Liver (tissue), 9 donors: ENCODE results near the gene CARMIL3. TPM values are rescaled to one million over a fixed set of nuclear protein-coding genes. Genes with fewer than 3 reads are reported as not detected.

Experiments
- DNase-seq: peaks from one replicate; pipeline ENCODE4 v3.0.0-alpha.2; 2017; ENCODE audit warnings: low spot score
- H3K27ac ChIP-seq, 2 donors: one replicate each; pipeline ENCODE4 v1.7.0; 2013; ENCODE audit warnings: inconsistent platforms in 2 of 2, low read length in 2 of 2, control low read depth in 1 of 2, low read depth in 1 of 2, mild to moderate bottlenecking in 1 of 2
- H3K27me3 ChIP-seq, 4 donors: one replicate each; pipeline versions ENCODE4 v1.6.1 to v1.7.0; 2013; ENCODE audit warnings: low read length in 3 of 4, inconsistent platforms in 1 of 4, mild to moderate bottlenecking in 1 of 4, moderate library complexity in 1 of 4; ENCODE audit not compliant: control insufficient read depth in 4 of 4, insufficient read depth in 4 of 4
- H3K36me3 ChIP-seq, 4 donors: one replicate each; pipeline versions ENCODE4 v1.6.1 to v1.7.0; 2013; ENCODE audit warnings: low read length in 3 of 4, mild to moderate bottlenecking in 3 of 4, low read depth in 1 of 4, moderate library complexity in 1 of 4; ENCODE audit not compliant: control insufficient read depth in 4 of 4, insufficient read depth in 3 of 4
- H3K4me1 ChIP-seq, 4 donors: one replicate each; pipeline versions ENCODE4 v1.6.1 to v1.7.0; 2013; ENCODE audit warnings: low read length in 3 of 4, mild to moderate bottlenecking in 3 of 4, moderate library complexity in 1 of 4; ENCODE audit not compliant: control insufficient read depth in 4 of 4, insufficient read depth in 4 of 4
- H3K4me3 ChIP-seq, 3 donors: one replicate each; pipeline versions ENCODE4 v1.6.1 to v1.7.0; 2013; ENCODE audit warnings: low read length in 3 of 3, control low read depth in 1 of 3, low read depth in 1 of 3, mild to moderate bottlenecking in 1 of 3
- H3K9ac ChIP-seq, 2 donors: one replicate each; pipeline ENCODE4 v1.7.0; 2013; ENCODE audit warnings: low read length in 2 of 2, mild to moderate bottlenecking in 2 of 2, moderate library complexity in 2 of 2, control low read depth in 1 of 2, low read depth in 1 of 2
- H3K9me3 ChIP-seq, 4 donors: one replicate each; pipeline versions ENCODE4 v1.6.1 to v1.7.0; 2013; ENCODE audit warnings: low read length in 3 of 4; ENCODE audit not compliant: control insufficient read depth in 4 of 4
- EGR1 ChIP-seq, 2 donors: IDR thresholded peaks; 2 replicates each; pipeline ENCODE4 v1.6.1; 2016 to 2018; ENCODE audit warnings: antibody characterized with exemption in 2 of 2, low read depth in 2 of 2
- FOXA2 ChIP-seq: IDR thresholded peaks from 2 replicates; pipeline ENCODE4 v1.6.1; 2016; ENCODE audit warnings: antibody characterized with exemption
- HNF4A ChIP-seq, 2 donors: conservative IDR thresholded peaks; 2 replicates each; pipeline ENCODE4 v1.6.1; 2016; ENCODE audit warnings: antibody characterized with exemption in 2 of 2, mild to moderate bottlenecking in 2 of 2
- HNF4G ChIP-seq: IDR thresholded peaks from 2 replicates; pipeline ENCODE4 v1.6.1; 2016; ENCODE audit warnings: antibody characterized with exemption
- JUND ChIP-seq, 2 donors: IDR thresholded peaks; 2 replicates each; pipeline ENCODE4 v1.6.1; 2016; ENCODE audit warnings: antibody characterized with exemption in 2 of 2
- NR2F2 ChIP-seq: IDR thresholded peaks from 2 replicates; pipeline ENCODE4 v1.6.1; 2016; ENCODE audit warnings: antibody characterized with exemption
- RAD21 ChIP-seq, 2 donors: IDR thresholded peaks; 2 replicates each; pipeline ENCODE4 v1.6.1; 2016; ENCODE audit warnings: antibody characterized with exemption in 2 of 2, mild to moderate bottlenecking in 2 of 2
- RXRA ChIP-seq, 2 donors: IDR thresholded peaks; 2 replicates each; pipeline ENCODE4 v1.6.1; 2017 to 2018; ENCODE audit warnings: antibody characterized with exemption in 2 of 2, mild to moderate bottlenecking in 1 of 2
- SP1 ChIP-seq: IDR thresholded peaks from 2 replicates; pipeline ENCODE4 v1.6.1; 2018; ENCODE audit warnings: antibody characterized with exemption, mild to moderate bottlenecking
- TAF1 ChIP-seq: conservative IDR thresholded peaks from 2 replicates; pipeline ENCODE4 v1.6.1; 2016; ENCODE audit warnings: antibody characterized with exemption, mild to moderate bottlenecking
- WGBS: extraction: QIAGEN DNeasy Blood & Tissue Kit; methylation state at CpG from one replicate; pipeline ENCODE4 v1.1.7; 2013; 5-methylcytosine and 5-hydroxymethylcytosine counted together
- polyA plus RNA-seq, 2 donors: library from polyadenylated mRNA; stranded (reverse) in 1 of 2; unstranded in 1 of 2; fragments of 200-250 nt in 1 of 2; fragments of >200 nt in 1 of 2; fragmentation: Nextera tagmentation in 1 of 2; extraction: Ambion mirVana in 1 of 2; gene quantifications; one replicate each; pipeline versions ENCODE4 v1.2.1 to v1.2.3, GENCODE V29; 2013 to 2015
- total RNA-seq, 2 donors: library from RNA; depleted of rRNA; stranded (reverse); fragments of >200 nt; gene quantifications; one replicate each; pipeline ENCODE4 v1.2.3, GENCODE V29; 2014
- TF ChIP-seq, protein P1 (sequence below): IDR thresholded peaks from 2 replicates; pipeline ENCODE4 v1.6.1; 2016; ENCODE audit warnings: antibody characterized with exemption
- TF ChIP-seq, protein P2 (sequence below): IDR thresholded peaks from 2 replicates; pipeline ENCODE4 v1.6.1; 2016; ENCODE audit warnings: antibody characterized with exemption
- TF ChIP-seq, protein P3 (sequence below): IDR thresholded peaks from 2 replicates; pipeline ENCODE4 v1.6.1; 2016; ENCODE audit warnings: antibody characterized with exemption, mild to moderate bottlenecking
- TF ChIP-seq, protein P4 (sequence below): fragments of 150-350 bp; IDR thresholded peaks from 2 replicates; pipeline ENCODE4 v1.5.1; 2017; ENCODE audit warnings: improper control_type of control experiment, low read depth, low read length; ENCODE audit not compliant: missing input control
- TF ChIP-seq, protein P5 (sequence below): IDR thresholded peaks from 2 replicates; pipeline ENCODE4 v1.6.1; 2016; ENCODE audit warnings: antibody characterized with exemption
- donor health status: healthy.
- donor health status: healthy.
- donor health status: healthy.
- donor health status: healthy.
- donor health status: healthy.

The CARMIL3 gene
- total and polyA plus RNA-seq, 4 donors: 0.05 to 0.17 (median 0.17) TPM

DNA sequence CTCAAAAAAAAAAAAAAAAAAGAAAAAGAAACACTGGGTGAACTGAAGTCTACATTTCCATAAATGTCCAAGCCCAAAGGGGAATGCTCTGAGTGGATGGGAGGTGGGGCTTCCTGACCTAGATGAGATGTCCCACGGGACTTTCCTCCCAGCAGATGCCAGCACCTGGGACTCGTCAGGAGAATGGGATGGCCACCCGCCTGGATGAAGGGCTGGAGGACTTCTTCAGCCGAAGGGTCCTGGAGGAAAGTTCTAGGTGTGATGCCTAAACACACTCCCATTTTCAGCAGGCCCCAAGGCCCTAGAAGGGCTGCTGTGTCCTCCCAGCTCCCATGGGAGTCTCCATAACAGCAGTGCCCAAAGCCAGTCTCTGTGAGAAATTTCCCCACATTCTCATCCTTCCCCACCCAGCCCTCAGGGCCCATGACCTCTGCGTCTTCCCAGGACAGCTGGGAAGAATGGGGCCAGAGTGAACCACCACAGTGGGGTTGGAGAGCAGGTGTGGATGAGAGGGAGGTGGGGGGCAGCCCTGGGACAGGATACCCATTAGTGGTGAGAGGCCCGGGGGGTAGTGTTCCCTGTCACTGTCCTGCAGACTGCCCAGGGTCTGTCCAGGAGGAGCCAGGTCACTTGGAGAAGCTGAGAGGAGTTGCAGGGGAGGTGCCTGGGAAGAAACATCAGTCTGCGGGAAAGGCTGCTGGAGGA lies 12.4 kb downstream of the CARMIL3 start:
- no peak overlapping the region for H3K9ac ChIP-seq
- H3K36me3 ChIP-seq: no peaks in the 10 kb centered on the region
- H3K27ac ChIP-seq: peak overlapping the region in 1 of 2 donors; percentile 19
- no peaks in the 10 kb centered on the region for H3K27me3 ChIP-seq
- TF ChIP-seq, protein P1, sequence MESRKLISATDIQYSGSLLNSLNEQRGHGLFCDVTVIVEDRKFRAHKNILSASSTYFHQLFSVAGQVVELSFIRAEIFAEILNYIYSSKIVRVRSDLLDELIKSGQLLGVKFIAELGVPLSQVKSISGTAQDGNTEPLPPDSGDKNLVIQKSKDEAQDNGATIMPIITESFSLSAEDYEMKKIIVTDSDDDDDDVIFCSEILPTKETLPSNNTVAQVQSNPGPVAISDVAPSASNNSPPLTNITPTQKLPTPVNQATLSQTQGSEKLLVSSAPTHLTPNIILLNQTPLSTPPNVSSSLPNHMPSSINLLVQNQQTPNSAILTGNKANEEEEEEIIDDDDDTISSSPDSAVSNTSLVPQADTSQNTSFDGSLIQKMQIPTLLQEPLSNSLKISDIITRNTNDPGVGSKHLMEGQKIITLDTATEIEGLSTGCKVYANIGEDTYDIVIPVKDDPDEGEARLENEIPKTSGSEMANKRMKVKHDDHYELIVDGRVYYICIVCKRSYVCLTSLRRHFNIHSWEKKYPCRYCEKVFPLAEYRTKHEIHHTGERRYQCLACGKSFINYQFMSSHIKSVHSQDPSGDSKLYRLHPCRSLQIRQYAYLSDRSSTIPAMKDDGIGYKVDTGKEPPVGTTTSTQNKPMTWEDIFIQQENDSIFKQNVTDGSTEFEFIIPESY: no peak
- TF ChIP-seq JUND (IDR thresholded peaks at IDR 0.05): no peak
- TF ChIP-seq FOXA2: no peak
- TF ChIP-seq HNF4A (conservative IDR thresholded peaks at IDR 0.05): peak in 1 of 2 donors; percentile 7
- TF ChIP-seq EGR1 (IDR thresholded peaks at IDR 0.05; ENCODE audit: low read depth in 2 of 2): no peak
- TF ChIP-seq, protein P2, sequence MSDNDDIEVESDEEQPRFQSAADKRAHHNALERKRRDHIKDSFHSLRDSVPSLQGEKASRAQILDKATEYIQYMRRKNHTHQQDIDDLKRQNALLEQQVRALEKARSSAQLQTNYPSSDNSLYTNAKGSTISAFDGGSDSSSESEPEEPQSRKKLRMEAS: no peak
- TF ChIP-seq, protein P3, sequence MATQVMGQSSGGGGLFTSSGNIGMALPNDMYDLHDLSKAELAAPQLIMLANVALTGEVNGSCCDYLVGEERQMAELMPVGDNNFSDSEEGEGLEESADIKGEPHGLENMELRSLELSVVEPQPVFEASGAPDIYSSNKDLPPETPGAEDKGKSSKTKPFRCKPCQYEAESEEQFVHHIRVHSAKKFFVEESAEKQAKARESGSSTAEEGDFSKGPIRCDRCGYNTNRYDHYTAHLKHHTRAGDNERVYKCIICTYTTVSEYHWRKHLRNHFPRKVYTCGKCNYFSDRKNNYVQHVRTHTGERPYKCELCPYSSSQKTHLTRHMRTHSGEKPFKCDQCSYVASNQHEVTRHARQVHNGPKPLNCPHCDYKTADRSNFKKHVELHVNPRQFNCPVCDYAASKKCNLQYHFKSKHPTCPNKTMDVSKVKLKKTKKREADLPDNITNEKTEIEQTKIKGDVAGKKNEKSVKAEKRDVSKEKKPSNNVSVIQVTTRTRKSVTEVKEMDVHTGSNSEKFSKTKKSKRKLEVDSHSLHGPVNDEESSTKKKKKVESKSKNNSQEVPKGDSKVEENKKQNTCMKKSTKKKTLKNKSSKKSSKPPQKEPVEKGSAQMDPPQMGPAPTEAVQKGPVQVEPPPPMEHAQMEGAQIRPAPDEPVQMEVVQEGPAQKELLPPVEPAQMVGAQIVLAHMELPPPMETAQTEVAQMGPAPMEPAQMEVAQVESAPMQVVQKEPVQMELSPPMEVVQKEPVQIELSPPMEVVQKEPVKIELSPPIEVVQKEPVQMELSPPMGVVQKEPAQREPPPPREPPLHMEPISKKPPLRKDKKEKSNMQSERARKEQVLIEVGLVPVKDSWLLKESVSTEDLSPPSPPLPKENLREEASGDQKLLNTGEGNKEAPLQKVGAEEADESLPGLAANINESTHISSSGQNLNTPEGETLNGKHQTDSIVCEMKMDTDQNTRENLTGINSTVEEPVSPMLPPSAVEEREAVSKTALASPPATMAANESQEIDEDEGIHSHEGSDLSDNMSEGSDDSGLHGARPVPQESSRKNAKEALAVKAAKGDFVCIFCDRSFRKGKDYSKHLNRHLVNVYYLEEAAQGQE: no peak
- TF ChIP-seq RXRA (IDR thresholded peaks at IDR 0.05): no peak
- TF ChIP-seq SP1: peak; percentile 6
- TF ChIP-seq, protein P4, sequence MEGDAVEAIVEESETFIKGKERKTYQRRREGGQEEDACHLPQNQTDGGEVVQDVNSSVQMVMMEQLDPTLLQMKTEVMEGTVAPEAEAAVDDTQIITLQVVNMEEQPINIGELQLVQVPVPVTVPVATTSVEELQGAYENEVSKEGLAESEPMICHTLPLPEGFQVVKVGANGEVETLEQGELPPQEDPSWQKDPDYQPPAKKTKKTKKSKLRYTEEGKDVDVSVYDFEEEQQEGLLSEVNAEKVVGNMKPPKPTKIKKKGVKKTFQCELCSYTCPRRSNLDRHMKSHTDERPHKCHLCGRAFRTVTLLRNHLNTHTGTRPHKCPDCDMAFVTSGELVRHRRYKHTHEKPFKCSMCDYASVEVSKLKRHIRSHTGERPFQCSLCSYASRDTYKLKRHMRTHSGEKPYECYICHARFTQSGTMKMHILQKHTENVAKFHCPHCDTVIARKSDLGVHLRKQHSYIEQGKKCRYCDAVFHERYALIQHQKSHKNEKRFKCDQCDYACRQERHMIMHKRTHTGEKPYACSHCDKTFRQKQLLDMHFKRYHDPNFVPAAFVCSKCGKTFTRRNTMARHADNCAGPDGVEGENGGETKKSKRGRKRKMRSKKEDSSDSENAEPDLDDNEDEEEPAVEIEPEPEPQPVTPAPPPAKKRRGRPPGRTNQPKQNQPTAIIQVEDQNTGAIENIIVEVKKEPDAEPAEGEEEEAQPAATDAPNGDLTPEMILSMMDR: no peak
- TF ChIP-seq TAF1: no peak
- no peaks in the 10 kb centered on the region for H3K9me3 ChIP-seq
- WGBS: 66% methylated on average over 7 of the region's 7 CpGs
- DNase-seq: no peak
- H3K4me1 ChIP-seq: peaks cover 40 to 81% (median 68%) of the 10 kb centered on the region in 4 donors
- no peak overlapping the region for H3K4me3 ChIP-seq

DNA sequence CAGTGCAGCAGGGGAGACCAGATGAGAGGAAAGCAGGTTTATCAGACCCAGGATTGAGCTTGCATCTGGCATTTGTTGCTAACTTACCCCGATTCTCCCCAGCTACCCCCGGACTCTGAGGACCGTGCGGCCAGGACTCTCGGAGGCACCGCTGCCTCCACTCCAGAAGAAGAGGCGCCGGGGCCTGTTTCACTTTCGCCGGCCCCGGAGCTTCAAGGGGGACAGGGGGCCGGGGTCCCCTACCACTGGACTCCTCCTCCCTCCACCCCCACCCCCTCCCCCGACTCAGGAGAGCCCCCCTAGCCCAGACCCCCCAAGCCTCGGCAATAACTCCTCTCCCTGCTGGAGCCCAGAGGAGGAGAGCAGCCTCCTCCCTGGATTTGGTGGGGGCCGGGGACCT lies 13.0 kb downstream of the CARMIL3 start:
- Histone ChIP-seq H3K27me3 (no peaks in the 10 kb centered on the region), H3K27ac (no peak overlapping the region), H3K4me3 (no peak overlapping the region), H3K9me3 (no peaks in the 10 kb centered on the region), H3K9ac (no peak overlapping the region), H3K4me1 (peaks cover 40 to 81% (median 68%) of the 10 kb centered on the region in 4 donors), H3K36me3 (no peaks in the 10 kb centered on the region)
- WGBS: 87% methylated on average over 15 of the region's 15 CpGs
- DNase-seq: no peak
- TF ChIP-seq RAD21 (IDR thresholded peaks at IDR 0.05): no peak
- TF ChIP-seq, protein P3: no peak
- TF ChIP-seq, protein P1: no peak
- TF ChIP-seq HNF4G: no peak
- no peak for TF ChIP-seq JUND (IDR thresholded peaks at IDR 0.05)
- TF ChIP-seq HNF4A (conservative IDR thresholded peaks at IDR 0.05): no peak
- TF ChIP-seq NR2F2: no peak
- TF ChIP-seq, protein P5, sequence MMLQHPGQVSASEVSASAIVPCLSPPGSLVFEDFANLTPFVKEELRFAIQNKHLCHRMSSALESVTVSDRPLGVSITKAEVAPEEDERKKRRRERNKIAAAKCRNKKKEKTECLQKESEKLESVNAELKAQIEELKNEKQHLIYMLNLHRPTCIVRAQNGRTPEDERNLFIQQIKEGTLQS: no peak
